GM19035 (cell line): Measurements from ENCODE around the gene BANP.
"Not testable (repeated sequence)": the region's sequence is repeated elsewhere in the genome, so short reads cannot be mapped to it uniquely, and the experiment has no call there.

Experiments
- ATAC-seq: cut with Tn5 transposase; IDR thresholded peaks from one replicate; pipeline ENCODE4 v1.9.1; 2021; ENCODE audit not compliant: unreplicated experiment

BANP gene

DNA sequence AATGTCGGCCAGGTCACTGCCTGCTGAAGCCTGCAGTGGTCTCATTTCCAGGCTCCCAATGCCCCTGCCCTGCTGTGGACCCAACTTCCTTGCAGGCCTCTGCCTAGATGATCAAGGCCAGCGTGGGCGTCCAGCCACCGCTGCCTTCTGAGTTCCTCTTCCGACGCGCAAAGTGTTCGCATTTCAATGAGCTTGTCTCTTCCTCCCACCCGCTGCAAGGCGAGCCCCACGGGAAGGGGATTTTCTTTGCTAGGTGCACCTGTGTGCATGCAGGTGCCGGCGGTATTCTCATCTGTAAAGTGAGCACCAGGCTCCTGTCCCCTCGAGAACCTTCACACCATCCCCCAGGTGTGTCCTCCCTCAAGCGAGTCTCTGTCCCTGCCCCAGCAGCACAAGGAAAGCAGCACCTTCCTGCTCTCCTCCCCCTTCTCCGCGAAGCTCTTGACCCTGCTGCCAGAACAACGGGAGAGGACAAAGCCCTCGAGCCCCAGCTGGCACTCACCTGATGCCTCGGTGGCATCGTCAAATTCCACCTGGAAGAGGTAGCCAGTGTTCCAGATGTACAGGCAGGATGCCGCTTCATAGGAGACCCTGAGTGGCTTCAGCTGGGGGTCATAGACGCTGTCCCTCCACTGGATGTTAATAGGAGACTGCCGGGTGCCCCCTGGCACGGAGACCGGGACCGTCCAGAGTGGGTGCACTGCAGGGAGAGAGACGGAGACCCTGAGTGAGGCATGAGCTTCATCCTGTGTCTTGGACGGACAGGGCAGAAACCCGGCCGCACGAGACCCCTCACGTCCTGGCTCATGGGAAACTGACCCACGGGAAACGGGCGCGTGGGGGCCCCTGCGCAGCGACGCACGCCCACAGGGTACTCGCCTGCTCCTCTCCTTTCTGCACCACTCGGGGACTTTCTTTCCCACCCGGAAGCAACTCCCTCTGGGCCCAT lies 24.7 kb upstream of the BANP start:
- no peak for ATAC-seq

DNA sequence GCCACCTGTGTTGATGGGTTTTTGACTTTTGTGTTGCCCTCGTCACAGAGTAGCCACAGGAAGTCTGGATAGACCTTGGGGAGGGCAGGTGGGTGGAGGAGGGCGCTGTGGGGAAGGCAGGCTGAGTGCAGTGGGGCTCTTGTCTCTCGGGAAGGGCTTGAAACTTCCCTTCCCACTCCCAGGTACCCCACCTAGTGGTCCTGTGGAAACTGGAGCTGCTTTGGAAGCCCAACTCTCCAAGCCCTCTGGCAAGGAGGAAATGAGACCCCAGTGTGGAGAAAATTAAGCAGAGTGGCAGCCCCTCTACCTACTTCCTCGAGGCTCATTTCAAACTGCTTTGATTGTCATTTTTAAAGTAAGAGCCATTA lies 24.1 kb upstream of the BANP start:
- ATAC-seq, result no peak

GRCh38 chr16:87929986-87930385 lies 21.2 kb upstream of the BANP start:
- ATAC-seq, result no peak

- ATAC-seq, result no peak
Measured at GRCh38 chr16:87930456-87930855, 20.8 kb upstream of the BANP start.

- ATAC-seq, result no peak
Measured at GRCh38 chr16:87931504-87931903, 19.7 kb upstream of the BANP start.

- not testable (repeated sequence) for ATAC-seq
Measured at GRCh38 chr16:87932475-87933139, 18.6 kb upstream of the BANP start.

- ATAC-seq, result no peak
Measured at GRCh38 chr16:87933140-87933495, 18.1 kb upstream of the BANP start.

DNA sequence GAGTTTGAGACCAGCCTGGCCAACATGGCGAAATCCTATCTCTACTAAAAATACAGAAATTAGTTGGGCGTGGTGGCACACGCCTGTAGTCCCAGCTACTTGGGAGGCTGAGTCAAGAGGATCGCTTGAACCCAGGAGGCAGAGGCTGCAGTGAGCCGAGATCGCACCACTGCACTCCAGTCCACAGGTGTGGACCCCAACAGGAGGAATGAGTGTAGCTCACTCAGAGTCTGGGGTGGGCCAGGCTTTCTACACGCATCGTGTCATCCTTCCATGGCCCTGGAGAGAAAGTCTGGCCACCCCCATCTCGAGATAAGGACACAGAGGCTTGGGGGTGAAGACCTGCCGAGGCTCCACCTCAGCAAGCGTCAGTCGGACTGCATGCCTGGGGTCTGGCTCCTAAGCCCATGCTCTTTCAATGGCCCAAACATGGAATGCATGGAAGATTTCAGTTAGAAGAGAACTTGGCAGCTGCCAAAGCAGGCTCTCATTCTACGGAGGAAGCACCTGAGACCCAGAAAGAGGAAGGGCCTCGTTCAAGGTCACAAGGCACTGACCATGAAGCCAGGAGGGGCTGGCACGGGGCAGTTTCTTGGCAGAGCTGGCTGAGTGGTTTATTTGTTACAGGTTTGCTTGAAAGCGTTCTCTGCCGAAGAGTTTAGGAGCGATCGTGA lies 16.3 kb upstream of the BANP start:
- ATAC-seq, result not testable (repeated sequence)

GRCh38 chr16:87936016-87936374 lies 15.2 kb upstream of the BANP start:
- ATAC-seq, result not testable (repeated sequence)

GRCh38 chr16:87936375-87937230 lies 14.6 kb upstream of the BANP start, which contains the start of gene CA5A:
Gene CA5A, minus strand, starts transcription at chr16:87936529. Its CDS starts 79 bp downstream, at chr16:87936450.
- ATAC-seq, result no peak

DNA sequence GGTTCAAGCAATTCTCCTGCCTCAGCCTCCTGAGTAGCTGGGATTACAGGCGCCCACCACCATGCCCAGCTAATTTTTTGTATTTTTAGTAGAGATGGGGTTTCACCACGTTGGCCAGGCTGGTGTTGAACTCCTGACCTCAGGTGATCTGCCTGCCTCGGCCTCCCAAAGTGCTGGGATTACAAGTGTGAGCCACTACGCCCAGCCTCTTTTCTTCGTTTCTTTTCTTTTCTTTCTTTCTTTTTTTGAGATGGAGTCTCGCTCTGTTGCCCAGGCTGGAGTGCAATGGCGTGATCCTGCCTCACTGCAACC lies 14.0 kb upstream of the BANP start:
- ATAC-seq, result not testable (repeated sequence)

DNA sequence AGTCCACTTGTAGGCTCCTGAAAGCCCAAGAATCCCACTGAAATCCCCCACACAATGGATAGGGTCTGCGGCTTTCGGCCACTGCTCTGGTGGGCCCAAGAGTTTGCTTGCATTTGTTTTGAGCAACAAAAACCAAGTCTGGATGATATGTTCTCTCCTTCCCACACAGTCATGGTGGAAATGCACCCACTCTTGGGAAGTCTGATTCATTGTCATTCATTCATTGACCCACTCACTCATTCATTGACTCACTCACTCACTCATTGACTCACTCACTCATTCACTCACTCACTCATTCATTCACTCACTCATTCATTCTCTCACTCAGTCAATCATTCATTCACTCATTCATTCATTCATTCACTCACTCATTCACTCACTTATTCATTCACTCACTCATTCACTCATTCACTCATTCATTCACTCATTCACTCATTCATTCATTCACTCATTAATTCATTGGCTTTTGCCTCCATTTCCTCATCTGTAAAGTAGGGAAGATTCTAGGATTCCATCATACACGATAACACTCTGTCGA lies 12.8 kb upstream of the BANP start:
- ATAC-seq, result no peak

DNA sequence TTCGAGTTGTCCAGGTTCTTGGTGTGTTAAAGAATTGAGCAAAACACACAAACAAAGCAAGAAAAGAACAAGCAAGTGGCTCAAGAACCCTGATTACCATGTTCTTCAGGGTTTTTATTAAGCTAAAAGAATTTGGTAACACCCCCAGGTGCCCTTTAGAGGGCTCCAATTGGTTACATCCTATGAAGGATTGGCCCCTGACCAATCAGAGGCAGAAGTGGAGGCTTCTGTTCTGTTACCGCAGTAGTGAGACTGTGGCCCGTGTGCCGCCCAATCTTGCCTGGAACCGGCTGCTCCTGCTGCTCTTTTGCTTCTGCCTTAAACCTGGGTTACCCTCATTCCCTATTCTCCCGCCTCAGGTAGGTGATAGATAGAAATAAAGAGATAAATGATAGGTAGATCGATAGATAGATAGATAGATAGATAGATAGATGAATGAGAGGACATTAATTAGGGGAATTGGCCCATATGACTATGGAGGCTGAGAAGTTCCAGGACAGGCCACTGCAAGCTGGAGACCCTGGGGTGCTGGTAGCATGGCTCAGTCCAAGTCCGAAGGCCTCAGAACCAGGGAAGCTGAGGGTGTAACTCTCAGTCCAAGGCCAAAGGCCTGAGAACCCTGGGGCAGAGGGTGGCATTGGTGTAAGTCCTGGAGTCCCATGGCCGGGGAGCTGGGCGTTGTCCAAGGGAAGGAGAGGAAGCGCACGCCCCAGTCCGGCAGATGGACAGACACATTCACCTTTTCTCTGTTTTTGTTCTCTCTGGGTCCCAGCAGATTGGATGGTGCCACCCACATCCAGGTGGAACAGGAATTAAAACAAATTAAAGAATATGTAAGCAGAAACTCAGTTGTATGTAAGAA lies 11.4 kb upstream of the BANP start:
- no peak for ATAC-seq

- ATAC-seq, result no peak
Measured at GRCh38 chr16:87942680-87943079, 8.6 kb upstream of the BANP start.

GRCh38 chr16:87945351-87946042 lies 5.7 kb upstream of the BANP start:
- no peak for ATAC-seq

DNA sequence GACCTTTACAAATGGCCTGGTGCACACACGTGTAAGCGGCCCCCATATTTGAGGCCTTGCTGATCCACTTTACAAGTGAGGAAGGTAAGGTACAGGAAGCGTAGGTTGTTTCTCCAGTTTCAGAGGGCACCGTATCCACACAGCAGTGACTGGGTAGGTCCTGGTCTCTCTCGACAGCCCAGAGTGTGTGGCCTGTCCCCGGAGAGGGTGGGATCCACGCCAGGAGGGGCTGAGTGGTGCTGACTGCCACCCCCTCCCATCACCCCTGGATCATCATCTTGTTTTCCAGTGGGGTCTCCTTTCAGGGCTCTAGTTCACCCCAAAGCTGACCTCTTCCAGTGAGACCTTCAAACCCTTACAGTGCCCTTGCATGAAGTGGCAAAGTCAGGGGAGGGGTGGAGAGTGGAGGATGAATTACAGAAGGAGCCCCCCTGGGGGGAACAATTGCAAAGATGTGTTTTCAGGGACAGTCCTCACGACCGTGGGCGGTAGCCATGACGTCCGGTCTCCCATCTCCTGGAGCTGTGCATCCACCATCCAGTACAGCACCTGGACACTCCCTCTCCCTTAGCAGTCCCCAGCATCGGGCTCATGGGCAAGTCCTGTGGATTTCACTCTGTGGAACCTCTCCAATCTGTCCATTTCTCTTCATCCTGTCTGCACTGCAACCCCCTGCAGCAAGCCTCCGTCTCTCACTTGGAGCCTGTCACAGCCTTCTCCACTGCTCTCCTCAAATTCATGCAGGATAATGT lies 4.5 kb upstream of the BANP start:
- ATAC-seq, result no peak

GRCh38 chr16:87947356-87948118 lies 3.7 kb upstream of the BANP start:
- ATAC-seq, result no peak

GRCh38 chr16:87948119-87948545 lies 3.1 kb upstream of the BANP start:
- no peak for ATAC-seq
